GM21723 (cell line): Measurements from ENCODE around the gene PODNL1.

Source experiments
- ATAC-seq: cut with Tn5 transposase; IDR thresholded peaks from one replicate; pipeline ENCODE4 v1.9.1; 2021; ENCODE audit warnings: mild to moderate bottlenecking, moderate library complexity; ENCODE audit not compliant: unreplicated experiment

PODNL1 gene

DNA sequence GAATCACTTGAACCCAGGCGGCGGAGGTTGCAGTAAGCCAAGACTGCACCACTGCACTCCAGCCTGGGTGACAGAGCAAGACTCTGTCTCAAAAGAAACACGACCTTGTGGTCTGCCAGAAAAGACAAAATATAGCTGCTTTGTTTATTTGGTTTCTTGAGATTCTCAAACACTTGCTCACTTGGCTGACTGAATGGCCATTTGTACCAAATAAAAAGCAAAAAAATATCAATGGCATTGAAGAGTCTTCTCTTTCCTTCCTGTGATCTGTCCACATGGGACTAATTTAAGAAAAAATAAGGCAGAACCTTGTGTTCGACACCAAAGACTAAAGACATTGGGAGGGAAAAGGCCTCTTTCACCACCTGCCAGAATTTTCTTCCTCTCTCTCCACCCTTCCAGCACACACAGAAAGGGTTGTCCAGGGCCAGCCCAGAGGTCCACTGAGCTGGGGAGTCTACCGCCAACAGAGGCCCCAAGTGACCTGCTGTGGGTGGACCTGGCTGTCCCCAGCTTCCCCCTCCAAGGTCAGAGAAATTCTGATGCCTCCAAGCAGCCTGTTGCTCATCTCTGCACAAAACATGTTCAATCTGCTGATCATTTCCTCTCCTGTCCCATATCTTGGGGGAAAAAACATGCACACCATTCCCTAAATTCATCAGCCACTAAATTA is 38.2 kb downstream of the PODNL1 start:
- ATAC-seq = no peak

DNA sequence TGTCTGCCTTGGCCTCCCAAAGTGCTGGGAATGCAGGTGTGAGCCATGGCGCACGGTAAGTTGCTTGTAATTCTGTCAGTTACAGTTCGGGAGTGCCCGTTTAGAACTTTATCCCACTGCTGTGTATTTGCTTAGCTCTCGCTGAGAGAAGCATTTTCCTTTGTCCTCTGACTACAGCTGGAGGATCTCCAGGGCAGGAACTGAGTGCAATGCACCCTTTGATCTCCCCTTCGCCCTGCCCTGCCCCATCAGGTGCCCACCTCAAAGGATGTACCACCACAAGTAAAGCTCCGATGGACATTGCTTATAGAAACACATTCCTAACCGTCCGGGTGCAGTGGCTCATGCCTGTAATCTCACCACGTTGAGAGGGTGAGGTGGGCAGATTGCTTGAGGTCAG is 38.8 kb downstream of the PODNL1 start:
- ATAC-seq = no peak

DNA sequence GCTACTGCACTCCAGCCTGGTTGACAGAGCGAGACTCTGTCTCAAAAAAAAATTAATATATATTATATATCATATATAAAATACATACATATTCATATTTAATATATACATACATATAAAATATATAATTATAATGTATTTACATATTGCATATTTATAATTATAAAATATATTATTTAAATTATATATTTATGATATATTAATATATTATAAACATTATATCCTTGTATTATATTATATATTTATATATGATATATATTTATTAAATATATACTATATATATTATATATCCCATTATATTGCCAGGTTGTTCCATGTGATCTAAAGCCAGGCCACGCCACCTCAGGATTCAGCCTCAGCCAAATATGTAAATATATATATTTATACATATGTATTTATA is 42.0 kb downstream of the PODNL1 start:
- no peak for ATAC-seq

DNA sequence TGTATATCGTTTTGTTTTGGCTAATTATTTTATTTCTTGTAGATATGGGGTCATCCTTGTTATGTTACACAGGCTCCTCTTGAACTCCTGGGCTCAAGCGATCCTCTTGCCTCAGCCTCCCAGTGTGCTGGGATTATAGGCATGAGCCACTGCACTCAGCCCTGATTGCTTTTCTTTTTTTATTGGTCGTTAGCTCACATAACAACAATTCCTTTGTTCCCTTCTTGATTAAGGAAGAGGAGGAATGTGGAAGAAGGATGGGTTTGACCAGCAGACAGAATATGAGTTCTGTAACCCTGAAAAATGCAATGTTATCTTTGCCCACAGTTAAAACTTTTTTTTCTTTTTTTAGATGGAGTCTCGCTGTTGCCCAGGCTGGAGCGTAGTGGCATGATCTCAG is 43.7 kb downstream of the PODNL1 start:
- ATAC-seq = no peak

DNA sequence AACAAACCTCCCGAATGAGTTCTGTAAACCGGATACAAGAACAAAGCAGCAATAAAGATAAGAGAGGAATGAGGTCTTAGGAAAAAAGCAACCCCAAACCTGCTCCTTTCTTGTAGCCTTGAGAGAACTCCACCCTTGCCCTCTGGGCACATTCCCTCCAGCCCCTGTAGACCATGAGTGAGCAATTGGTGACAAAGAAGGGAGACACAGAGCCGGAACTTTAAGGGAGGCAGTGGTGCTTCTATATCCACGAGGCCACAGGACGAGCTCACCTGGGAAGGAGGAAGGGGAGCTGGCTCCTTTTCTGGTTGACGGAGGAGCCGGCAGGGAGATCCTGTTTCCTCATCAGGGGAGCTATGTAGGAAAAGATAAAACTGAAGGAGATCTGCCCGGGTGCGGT is 45.3 kb downstream of the PODNL1 start:
- no peak for ATAC-seq

DNA sequence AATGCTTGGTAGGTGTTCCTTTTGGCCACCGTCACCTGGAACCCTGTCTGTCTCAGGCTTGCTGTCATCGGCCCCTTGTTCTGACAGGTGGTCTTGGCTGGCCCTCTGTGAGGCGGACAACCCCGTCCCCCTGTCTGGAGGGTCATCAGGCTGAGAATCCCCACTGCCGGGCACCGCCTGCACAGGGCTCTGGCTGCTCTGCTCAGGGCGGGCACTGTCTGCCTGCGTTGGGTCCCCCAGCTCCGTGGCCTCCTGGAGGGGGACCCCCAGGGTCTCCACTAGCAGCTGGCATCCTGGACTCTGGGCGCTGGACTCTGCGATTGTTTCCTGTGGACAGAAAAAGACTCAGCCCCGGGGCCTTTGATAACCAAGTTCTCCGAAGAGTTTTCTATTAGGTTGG is 48.1 kb downstream of the PODNL1 start:
- ATAC-seq = no peak

DNA sequence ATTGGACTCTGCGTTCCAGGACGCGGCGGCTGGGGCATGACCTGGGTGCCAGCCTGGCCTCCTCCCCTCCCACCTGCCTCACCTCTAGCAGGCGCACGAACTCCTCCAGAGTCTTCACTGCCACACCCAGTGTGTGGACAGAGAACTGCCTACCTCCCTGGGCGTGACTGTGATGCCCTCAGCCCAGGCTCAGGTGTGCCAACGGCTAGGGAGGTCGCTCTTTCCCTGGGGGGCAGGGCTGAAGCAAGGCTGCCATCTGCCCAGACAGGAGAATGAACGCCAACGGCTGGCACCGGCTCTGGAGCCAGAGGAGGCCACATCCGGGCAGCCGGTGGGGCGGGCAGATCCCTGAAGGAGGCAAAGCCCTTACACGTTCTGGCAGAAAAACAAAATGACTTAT is 49.9 kb downstream of the PODNL1 start:
- no peak for ATAC-seq

DNA sequence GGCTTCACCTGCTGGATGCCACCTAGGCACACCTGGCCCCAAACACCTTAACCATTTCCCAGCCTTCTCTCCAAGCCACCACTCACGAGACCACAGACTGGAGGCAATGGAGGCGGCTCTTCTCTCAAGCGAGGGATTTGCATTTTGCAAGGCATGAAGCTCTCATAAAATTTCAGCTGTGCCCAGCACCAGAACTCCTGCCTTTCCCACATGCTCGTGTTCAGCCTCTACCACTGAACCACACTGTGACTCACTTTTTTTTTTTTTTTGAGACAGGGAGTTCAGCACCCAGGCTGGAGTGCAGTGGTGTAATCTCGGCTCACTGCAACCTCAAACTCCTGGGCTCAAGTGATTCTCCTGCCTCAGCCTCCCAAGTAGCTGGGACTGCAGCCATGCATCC is 50.7 kb downstream of the PODNL1 start:
- ATAC-seq = no peak

DNA sequence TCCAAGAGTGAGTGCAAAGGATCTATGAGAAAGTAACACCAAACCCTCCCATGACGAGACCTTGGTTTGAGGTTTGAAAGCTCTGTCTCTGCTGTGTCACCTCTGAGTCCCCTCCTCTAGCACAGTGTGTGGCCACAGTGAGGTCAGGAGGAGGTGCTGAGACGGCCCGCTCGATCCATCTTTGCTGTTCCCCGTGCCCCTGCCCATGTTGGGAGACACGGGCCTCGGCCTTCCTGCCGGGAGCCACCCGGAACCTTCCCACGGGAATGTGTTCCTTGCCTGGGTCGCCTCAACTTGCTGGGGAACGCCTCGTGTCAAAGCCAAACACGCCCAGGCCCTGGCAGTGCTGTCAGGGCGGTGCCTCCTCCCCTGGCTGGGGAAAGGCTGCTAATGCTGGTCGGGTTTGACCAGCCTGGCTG is 51.2 kb downstream of the PODNL1 start:
- ATAC-seq = no peak

DNA sequence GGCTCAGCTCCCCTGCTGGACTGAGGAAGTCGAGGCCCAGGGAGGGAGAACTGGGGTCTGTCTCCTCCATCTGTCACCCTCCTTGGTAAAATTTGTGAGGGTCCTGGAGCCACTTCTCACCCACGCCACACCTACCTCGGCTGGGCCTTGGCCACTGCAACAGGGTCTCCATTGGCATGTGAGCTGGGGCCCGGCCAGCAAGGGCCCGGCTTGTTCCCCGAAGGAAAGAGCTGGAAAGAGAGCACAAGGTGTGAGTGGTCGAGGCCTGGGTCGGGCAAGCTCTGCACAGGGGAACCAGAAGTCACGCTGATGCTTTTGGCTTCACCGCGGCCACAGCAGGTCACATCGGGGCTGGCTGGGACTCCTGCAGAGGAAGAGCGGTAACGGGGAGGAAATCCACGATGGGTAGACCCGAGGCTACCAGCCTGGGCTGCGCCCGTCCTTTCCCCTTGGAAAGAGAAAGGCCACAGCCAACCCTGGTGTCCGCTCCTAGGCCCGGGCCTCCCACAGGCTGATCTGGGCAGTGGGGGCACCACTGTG is 52.3 kb downstream of the PODNL1 start:
- ATAC-seq = no peak

DNA sequence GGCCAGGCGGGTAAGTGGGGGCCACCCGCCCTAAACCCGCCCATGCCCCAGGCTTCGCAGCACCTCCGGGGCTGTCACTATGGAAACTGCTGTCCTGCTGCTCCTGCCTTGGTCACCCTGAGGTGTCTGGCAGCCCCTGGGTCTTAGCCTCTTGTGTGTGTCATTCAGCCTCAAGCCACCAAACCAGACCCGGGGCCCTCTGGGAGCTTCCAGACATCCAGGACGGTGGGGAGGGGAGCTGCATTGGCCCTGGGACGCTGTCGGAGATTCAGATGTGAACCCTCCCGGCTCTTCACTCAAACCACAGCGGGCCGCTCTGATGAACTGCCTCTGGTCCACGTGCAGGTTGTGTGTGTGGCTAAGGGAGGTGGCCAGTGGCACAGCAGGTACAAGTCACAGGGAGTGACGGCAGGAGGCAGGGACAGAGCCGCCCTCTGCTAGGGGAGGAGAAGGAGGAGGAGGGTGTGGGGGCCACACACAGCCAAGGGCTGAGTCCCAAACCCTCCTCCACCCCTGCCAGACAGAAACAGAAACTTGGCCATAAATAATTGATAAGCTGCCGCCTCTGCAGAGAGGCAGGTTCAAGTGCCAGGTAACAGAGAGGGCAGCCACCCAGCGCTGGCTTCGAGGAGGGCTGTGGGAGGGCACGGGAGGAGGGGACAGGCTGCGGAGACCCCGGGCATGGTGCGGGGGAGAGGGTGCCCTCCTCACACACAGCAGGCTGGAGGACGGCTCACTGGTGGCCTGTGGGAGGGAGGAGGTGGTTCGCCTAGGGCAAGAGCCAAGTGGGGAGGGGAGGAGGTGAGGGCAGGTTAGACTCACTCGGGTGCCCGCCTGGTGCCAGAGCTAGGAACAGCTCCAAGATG is 53.3 kb downstream of the PODNL1 start:
- ATAC-seq = no peak

DNA sequence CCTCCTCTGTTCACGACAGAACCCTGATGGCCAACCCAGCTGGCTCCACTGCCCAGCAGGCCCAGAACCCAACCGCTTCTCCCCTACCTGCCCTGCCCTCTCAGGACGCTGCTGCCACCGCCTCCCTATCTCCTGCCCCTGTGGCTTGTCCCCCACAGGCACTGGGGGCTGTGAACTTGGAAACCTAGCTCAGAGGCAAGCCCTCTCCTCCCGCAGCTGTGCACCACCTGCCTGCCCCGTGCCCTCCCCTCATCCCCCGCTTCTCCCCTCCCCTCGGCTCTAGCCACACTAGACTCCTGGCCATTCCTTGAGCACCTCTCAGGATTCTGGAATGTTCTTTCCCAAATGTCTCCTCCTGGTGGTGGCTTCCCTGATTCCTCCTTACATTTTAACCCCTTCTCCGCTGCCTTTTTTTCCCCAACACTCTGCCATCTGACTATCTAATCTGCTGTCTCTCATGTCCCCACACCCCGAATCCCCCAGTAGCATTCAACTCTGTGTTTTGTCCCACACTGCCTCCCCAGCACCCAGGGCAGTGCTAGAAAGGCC is 54.6 kb downstream of the PODNL1 start:
- no peak for ATAC-seq

DNA sequence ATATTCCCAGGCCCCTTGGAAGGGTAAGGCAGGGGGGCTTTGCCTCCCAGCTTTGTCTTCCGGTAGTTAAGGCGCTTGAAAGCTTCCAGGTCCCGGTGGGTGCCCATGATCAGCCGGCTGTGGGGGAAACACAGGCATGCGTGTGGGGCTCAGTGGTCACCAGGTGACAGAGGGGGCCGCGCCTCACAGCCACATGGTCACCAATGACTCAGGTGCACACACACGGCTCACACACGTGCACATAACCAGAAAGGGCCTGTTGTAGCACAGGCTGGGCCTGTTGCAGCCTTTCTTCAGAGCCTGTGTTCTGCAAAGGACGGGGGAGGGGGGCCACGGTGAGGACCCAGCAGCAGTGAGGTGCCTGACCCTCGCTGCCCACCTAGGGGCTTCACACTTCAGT is 55.4 kb downstream of the PODNL1 start:
- ATAC-seq = no peak

DNA sequence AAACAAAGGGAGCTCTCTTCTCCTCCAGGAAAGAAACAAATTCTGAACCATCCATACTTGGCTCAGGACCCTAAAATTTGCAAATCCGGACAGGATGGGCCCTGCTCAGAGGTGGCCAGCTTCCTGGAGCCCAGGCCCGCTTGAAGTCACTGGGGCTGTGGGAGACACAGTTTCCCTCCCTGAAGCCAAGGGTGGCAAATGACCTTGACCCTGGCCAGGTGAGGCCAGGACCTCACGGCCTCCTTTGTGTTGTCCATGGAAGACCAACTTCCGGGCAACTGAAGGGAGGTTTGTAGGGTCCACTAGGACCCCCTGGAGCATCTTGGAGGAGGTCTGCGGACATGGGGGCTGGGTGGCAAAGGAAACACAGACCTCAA is 55.8 kb downstream of the PODNL1 start:
- no peak for ATAC-seq

DNA sequence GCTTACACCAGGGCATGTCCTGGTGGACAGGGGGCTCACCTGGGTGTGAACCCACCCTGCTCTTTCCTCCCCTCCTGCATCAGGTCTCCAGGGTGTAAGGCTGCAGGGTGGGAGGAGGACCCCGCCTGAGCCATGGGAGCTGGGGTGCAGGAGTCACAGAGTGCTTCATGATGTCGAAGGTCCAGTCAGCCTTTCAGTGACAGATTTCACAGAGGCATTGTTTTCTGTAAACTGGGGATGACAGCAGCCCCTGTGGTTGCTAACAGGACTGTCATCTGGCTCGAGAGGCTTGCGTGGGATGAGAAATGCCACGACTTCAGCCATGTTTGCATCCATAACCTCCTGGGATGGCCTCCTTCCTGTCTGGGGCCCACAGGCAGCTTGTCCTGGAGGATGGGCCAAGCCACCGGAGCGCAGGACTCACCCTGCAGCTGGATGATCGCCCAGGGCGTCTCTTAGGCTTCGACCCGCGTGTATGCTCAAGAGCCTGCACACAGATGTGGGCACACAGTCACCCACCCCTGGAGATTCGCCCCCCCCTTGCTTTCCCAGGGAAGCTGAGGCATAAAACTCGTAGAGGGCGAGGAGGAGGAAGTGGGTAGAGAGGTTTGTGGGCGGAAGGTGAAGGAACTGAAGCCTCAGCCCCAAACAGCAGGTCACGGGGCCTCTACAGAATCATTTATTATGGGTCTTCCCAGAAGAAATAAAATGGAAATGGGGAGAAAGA is 56.4 kb downstream of the PODNL1 start:
- ATAC-seq = no peak

DNA sequence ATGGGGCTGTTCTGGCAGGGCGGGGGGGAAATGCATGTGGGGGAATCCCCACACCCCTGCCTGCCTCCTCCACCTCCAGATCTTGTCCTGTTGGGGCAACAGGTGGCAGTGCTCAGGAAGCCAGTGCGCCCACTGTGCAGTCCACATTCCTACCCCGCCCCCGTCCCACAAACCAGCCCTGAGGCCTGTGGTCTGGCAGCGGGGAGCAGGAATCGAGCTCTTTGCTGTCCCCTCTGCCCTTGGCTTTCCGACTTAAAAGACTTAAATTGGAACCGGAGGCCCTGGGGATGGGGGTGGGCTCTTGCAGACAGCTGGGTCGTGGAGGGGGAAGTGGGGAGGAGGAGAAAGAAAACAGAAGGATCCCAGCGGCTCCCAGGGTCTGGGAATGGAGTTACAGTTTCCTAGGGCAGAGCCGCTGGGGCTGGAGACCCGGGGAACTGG is 56.9 kb downstream of the PODNL1 start:
- no peak for ATAC-seq
